Measurements from ENCODE around the gene ALDH2. TPM values are rescaled to one million over a fixed set of nuclear protein-coding genes. Genes with fewer than 3 reads are reported as not detected.
"Not testable (repeated sequence)": the region's sequence is repeated elsewhere in the genome, so short reads cannot be mapped to it uniquely, and the experiment has no call there.

ALDH2 gene
- total and polyA plus RNA-seq, 9 donors: 14.6 to 52.6 (median 38.7) TPM

DNA sequence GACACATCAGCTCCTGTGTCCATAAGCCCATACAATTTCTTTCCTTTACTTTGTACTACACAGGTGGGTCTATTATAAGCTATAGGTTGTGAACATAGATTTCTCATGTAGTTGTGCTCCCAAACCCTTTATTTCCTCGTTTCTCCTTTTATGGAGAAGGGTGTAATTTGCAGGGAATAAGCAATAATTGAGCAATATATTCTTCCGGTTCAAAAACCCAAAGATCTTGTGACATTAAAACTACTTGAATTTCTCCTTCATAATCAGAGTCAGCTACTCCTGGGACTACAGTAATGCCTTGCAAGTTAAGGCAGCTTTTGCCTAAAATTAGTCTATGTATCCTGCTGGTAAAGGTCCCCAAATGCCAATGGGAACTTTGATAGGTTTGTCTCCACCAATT is 56.2 kb downstream of the ALDH2 start:
- Histone ChIP-seq H3K36me3 (ENCODE audit: control insufficient read depth, insufficient read depth, low read length) (no peaks in the 10 kb centered on the region), H3K27me3 (ENCODE audit: control insufficient read depth, insufficient read depth, low read length) (no peaks in the 10 kb centered on the region), H3K4me1 (ENCODE audit: control insufficient read depth, insufficient read depth, low read length) (peaks cover 7% of the 10 kb centered on the region), H3K9me3 (replicated peaks; ENCODE audit: control insufficient read depth, low read depth, low read length) (no peaks in the 10 kb centered on the region), H3K4me3 (ENCODE audit: low read length) (no peak overlapping the region), H3K27ac (ENCODE audit: low read length) (no peak overlapping the region)
- DNase-seq: no peak
- no CpG with 5 or more reads among the region's 2 CpGs for WGBS (ENCODE audit: insufficient coverage)

DNA sequence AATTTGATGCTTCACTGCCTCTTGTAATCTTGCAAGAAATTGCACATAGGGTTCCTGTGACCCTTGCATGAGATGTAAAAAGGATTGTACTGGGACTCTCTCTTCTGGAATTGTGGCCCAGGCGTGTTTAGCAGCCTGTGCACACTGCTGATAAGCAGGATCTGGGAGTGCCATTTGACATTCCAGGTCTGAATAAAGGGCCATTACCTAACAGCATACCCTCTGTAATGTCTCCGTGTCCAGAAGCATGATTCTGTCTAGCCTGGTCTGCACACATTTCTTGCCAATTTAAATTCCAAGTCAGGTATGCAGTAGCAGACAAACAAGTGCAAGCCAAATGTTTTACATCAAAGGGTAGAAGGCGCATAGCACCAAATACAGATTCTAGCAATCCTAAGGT is 57.2 kb downstream of the ALDH2 start:
- Histone ChIP-seq H3K4me3 (ENCODE audit: low read length) (no peak overlapping the region), H3K9me3 (replicated peaks; ENCODE audit: control insufficient read depth, low read depth, low read length) (no peaks in the 10 kb centered on the region), H3K27me3 (ENCODE audit: control insufficient read depth, insufficient read depth, low read length) (no peaks in the 10 kb centered on the region), H3K27ac (ENCODE audit: low read length) (no peak overlapping the region), H3K4me1 (ENCODE audit: control insufficient read depth, insufficient read depth, low read length) (peaks cover 7% of the 10 kb centered on the region), H3K36me3 (ENCODE audit: control insufficient read depth, insufficient read depth, low read length) (no peaks in the 10 kb centered on the region)
- no peak for DNase-seq
- 60% methylated on average over 2 of the region's 3 CpGs for WGBS (ENCODE audit: insufficient coverage)

DNA sequence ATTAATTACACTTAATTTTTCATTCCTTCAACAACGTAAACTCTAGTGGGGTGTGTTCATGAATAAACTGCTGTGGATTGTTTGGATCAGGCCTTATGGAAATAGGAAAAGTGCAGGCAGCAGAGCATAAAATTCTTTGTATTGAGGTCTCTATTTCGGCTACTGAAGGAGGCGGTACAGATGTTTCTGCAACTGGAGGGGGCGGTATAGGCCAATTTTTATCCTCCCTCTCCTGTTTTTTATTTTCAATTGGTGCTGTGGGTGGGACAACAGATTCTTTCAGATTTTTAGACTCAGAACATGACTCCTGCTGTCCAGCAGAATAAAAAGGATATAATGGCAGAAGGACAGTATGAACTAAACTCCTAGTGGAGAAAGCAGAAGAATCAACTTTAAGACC is 57.6 kb downstream of the ALDH2 start:
- H3K36me3 ChIP-seq (ENCODE audit: control insufficient read depth, insufficient read depth, low read length); H3K9me3 ChIP-seq (replicated peaks; ENCODE audit: control insufficient read depth, low read depth, low read length); H3K27ac ChIP-seq (ENCODE audit: low read length); H3K27me3 ChIP-seq (ENCODE audit: control insufficient read depth, insufficient read depth, low read length); DNase-seq; H3K4me1 ChIP-seq (ENCODE audit: control insufficient read depth, insufficient read depth, low read length); H3K4me3 ChIP-seq (ENCODE audit: low read length): not testable (repeated sequence)
- no CpG with 5 or more reads among the region's 4 CpGs for WGBS (ENCODE audit: insufficient coverage)

DNA sequence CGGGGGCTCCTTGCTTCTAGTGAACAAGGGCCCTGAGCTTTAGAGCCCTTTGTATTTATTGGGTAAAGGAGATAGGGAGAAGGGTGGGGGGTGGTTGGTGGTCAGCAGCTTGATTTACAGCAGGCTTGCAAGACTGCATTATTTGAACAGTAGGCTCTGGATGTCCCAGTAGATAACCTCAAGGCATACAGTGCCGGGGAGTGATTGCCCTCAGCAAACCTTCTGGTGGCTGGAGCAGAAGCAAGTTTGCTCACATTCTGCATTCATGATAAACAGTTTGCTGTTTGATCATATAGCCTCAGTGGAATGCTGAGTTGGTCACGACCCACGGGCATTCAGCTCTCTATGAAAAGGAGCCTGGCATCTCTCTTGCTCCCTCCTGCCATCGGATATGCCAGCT is 58.8 kb downstream of the ALDH2 start:
- WGBS (ENCODE audit: insufficient coverage): 92% methylated on average over 5 of the region's 5 CpGs
- H3K27me3 ChIP-seq (ENCODE audit: control insufficient read depth, insufficient read depth, low read length): no peaks in the 10 kb centered on the region
- peaks cover 3% of the 10 kb centered on the region for H3K4me1 ChIP-seq (ENCODE audit: control insufficient read depth, insufficient read depth, low read length)
- H3K9me3 ChIP-seq (replicated peaks; ENCODE audit: control insufficient read depth, low read depth, low read length): no peaks in the 10 kb centered on the region
- H3K36me3 ChIP-seq (ENCODE audit: control insufficient read depth, insufficient read depth, low read length): no peaks in the 10 kb centered on the region
- DNase-seq: no peak
- no peak overlapping the region for H3K27ac ChIP-seq (ENCODE audit: low read length)
- H3K4me3 ChIP-seq (ENCODE audit: low read length): no peak overlapping the region

DNA sequence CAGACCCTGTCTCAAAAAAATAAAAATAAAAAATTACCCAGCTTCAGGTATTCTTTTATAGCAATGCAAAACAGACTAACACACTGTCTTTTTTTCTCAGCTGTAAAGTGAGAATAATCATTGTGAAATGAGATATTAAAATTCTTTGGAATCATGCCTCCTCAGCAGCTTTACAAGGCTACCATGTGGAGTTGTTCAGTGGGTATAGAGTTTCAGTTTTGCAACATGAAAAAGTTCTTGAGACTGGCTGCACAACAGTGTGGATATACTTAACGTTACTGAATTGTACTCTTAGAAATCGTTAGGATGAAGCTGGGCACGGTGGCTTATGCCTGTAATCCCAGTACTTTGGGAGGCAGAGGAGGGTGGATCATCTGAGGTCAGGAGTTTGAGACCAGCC is 59.6 kb downstream of the ALDH2 start:
- Histone ChIP-seq H3K9me3 (replicated peaks; ENCODE audit: control insufficient read depth, low read depth, low read length) (no peaks in the 10 kb centered on the region), H3K4me1 (ENCODE audit: control insufficient read depth, insufficient read depth, low read length) (peaks cover 3% of the 10 kb centered on the region), H3K36me3 (ENCODE audit: control insufficient read depth, insufficient read depth, low read length) (no peaks in the 10 kb centered on the region), H3K27me3 (ENCODE audit: control insufficient read depth, insufficient read depth, low read length) (no peaks in the 10 kb centered on the region), H3K4me3 (ENCODE audit: low read length) (no peak overlapping the region), H3K27ac (ENCODE audit: low read length) (no peak overlapping the region)
- DNase-seq: no peak
- 63% methylated on average over 3 of the region's 3 CpGs for WGBS (ENCODE audit: insufficient coverage)

DNA sequence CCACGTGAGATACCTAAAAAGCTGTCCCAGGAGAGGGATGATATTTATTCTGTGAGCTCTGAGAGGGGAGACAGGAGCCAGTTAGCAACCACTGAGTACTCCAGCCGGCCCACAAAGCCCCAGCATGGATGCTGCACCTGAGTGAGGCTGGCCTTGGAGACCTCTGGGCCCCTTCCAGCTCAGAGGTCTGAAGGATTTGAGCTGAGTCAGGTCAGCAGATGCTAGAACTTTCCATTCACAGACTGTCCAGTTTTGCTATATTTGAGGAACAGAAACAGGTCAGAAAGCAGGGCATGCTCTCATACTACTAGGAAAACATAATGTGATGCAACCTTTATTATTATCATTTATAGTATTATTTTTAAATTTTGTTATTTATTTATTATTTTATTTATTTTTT is 60.3 kb downstream of the ALDH2 start:
- Histone ChIP-seq H3K36me3 (ENCODE audit: control insufficient read depth, insufficient read depth, low read length) (no peaks in the 10 kb centered on the region), H3K27me3 (ENCODE audit: control insufficient read depth, insufficient read depth, low read length) (no peaks in the 10 kb centered on the region), H3K9me3 (replicated peaks; ENCODE audit: control insufficient read depth, low read depth, low read length) (no peaks in the 10 kb centered on the region), H3K4me3 (ENCODE audit: low read length) (no peak overlapping the region), H3K4me1 (ENCODE audit: control insufficient read depth, insufficient read depth, low read length) (peaks cover 3% of the 10 kb centered on the region), H3K27ac (ENCODE audit: low read length) (no peak overlapping the region)
- 40% methylated on average over 2 of the region's 2 CpGs for WGBS (ENCODE audit: insufficient coverage)
- peak; percentile 53 for DNase-seq

DNA sequence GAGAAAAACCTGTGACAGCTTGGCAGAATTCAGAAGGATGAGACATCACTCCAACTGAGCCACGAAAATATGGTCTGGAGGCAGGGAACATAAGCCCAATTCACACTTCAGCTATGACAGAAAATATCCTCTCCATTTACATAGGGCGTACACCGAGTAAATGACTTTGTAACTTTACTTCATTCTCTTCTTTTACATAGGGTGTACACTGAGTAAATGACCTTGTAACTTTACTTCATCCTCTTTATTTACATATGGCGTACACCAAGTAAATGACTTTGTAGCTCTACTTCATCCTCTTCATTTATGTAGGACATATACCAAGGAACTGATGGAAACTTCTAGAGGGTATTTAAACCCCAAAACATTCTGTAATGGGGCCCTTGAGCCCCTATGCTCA is 61.2 kb downstream of the ALDH2 start:
- H3K36me3 ChIP-seq (ENCODE audit: control insufficient read depth, insufficient read depth, low read length): no peaks in the 10 kb centered on the region
- WGBS (ENCODE audit: insufficient coverage): no CpG with 5 or more reads among the region's 4 CpGs
- DNase-seq: no peak
- no peaks in the 10 kb centered on the region for H3K9me3 ChIP-seq (replicated peaks; ENCODE audit: control insufficient read depth, low read depth, low read length)
- no peaks in the 10 kb centered on the region for H3K27me3 ChIP-seq (ENCODE audit: control insufficient read depth, insufficient read depth, low read length)
- H3K27ac ChIP-seq (ENCODE audit: low read length): no peak overlapping the region
- peaks cover 3% of the 10 kb centered on the region for H3K4me1 ChIP-seq (ENCODE audit: control insufficient read depth, insufficient read depth, low read length)
- H3K4me3 ChIP-seq (ENCODE audit: low read length): no peak overlapping the region

DNA sequence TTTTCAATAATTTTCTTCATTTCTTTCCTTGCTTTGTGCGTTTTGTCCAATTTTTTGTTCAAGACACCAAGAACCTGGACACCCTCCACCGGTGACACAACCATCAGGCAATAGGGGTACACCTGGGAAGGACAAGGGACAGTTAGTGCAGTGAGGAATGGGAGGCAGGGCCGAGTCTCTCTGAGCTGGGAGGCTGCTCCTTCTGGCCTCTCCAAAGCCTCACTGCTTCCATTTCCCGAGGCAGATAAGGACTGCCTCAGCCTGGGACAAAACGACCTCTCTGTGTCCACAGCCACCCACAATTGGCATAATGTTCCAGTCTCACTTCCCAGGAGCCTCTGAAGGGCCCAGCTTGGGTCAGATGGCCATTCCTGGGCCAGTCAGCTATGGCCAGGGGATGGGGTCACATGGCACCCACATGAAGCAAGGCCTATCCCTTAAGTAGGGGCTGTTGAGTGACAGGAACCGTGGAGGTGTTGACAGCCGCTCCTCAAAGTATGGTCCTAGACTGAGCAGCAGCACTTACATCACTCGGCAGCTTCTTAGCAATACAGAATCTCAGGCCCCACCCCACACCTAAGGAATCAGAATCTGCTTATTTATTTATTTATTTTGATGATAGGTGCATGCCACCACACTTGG is 61.7 kb downstream of the ALDH2 start:
- no peak overlapping the region for H3K27ac ChIP-seq (ENCODE audit: low read length)
- DNase-seq: no peak
- no peak overlapping the region for H3K4me3 ChIP-seq (ENCODE audit: low read length)
- H3K4me1 ChIP-seq (ENCODE audit: control insufficient read depth, insufficient read depth, low read length): peaks cover 3% of the 10 kb centered on the region
- WGBS (ENCODE audit: insufficient coverage): 100% methylated on average over 1 of the region's 8 CpGs
- H3K36me3 ChIP-seq (ENCODE audit: control insufficient read depth, insufficient read depth, low read length): no peaks in the 10 kb centered on the region
- no peaks in the 10 kb centered on the region for H3K27me3 ChIP-seq (ENCODE audit: control insufficient read depth, insufficient read depth, low read length)
- H3K9me3 ChIP-seq (replicated peaks; ENCODE audit: control insufficient read depth, low read depth, low read length): no peaks in the 10 kb centered on the region

DNA sequence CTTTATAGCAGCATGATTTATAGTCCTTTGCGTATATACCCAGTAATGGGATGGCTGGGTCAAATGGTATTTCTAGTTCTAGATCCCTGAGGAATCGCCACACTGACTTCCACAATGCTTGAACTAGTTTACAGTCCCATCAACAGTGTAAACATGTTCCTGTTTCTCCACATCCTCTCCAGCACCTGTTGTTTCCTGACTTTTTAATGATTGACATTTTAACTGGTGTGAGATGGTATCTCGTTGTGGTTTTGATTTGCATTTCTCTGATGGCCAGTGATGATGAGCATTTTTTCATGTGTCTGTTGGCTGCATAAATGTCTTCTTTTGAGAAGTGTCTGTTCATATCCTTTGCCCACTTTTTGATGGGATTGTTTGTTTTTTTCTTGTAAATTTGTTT is 62.9 kb downstream of the ALDH2 start:
- H3K9me3 ChIP-seq (replicated peaks; ENCODE audit: control insufficient read depth, low read depth, low read length); DNase-seq; H3K36me3 ChIP-seq (ENCODE audit: control insufficient read depth, insufficient read depth, low read length); H3K27me3 ChIP-seq (ENCODE audit: control insufficient read depth, insufficient read depth, low read length); H3K4me3 ChIP-seq (ENCODE audit: low read length); H3K27ac ChIP-seq (ENCODE audit: low read length); H3K4me1 ChIP-seq (ENCODE audit: control insufficient read depth, insufficient read depth, low read length): not testable (repeated sequence)
- no CpG with 5 or more reads among the region's 3 CpGs for WGBS (ENCODE audit: insufficient coverage)

DNA sequence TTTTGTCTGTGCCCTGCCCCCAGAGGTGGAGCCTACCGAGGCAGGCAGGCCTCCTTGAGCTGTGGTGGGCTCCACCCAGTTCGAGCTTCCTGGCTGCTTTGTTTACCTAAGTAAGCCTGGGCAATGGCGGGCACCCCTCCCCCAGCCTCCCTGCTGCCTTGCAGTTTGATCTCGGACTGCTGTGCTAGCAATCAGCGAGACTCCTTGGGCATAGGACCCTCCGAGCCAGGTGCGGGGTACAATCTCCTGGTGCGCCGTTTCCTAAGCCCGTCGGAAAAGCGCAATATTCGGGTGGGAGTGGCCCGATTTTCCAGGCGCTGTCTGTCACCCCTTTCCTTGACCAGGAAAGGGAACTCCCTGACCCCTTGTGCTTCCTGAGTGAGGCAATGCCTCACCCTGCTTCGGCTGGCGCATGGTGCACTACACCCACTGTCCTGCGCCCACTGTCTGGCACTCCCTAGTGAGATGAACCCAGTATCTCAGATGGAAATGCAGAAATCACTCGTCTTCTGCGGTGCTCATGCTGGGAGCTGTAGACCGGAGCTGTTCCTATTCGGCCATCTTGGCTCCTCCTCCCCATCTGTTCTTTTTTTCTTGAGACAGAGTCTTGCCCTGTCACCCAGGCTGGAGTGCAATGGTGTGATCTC is 68.1 kb downstream of the ALDH2 start:
- H3K4me3 ChIP-seq (ENCODE audit: low read length); DNase-seq; H3K27me3 ChIP-seq (ENCODE audit: control insufficient read depth, insufficient read depth, low read length); H3K4me1 ChIP-seq (ENCODE audit: control insufficient read depth, insufficient read depth, low read length); H3K36me3 ChIP-seq (ENCODE audit: control insufficient read depth, insufficient read depth, low read length); H3K27ac ChIP-seq (ENCODE audit: low read length); H3K9me3 ChIP-seq (replicated peaks; ENCODE audit: control insufficient read depth, low read depth, low read length): not testable (repeated sequence)
- WGBS (ENCODE audit: insufficient coverage): 90% methylated on average over 19 of the region's 22 CpGs
